ENCODE results near the gene CACNG4.

CACNG4 gene

DNA sequence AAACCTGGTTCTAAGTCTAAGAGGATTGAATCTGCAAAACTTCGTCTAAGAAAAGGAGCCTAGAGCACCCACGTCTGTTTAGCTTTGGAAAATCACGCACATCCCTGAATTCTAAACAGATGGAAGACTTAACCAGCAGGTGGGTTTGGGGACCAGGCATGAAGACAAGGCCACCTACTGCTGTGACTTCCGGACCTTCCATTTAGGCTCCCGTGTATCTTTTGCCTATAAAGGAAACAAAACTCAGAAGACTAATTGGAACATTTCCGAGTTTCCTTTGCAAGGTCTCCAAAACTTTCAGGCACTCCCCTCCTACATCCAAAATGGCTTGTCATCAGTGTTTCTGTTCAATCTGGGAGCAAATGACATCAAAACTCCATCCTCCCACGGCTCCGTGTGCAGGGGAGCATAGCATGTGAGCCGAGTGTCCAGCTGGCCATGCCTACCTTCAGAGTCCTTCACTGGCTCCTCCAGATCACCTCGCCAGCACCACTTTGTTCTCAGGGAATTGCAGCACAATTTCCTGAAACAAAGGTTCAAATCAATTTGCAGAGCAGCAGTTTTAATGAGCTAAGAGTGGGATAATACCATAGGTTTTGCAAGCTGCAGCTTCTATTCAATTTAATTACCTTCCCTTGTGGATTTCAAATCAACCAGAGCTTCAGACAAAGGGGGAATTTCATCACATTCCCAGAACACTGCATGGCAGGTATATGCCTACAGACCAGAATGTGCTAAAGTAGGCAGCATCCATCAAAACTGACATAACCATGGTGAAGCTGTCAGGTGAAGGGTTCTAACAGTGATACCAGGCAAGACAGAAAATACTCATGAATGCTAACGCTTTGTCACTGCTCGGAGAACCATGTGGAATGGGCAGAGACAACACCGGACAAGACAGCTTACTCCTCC, 103.3 kb downstream of the CACNG4 start:
- Histone ChIP-seq H3K27me3 (replicated peaks; ENCODE audit: control insufficient read depth, insufficient read depth, low read length) (no peaks in the 10 kb centered on the region), H3K36me3 (ENCODE audit: control insufficient read depth, insufficient read depth, low read length) (no peaks in the 10 kb centered on the region), H3K4me3 (replicated peaks; ENCODE audit: low read depth, low read length) (no peak overlapping the region)
- DNase-seq (ENCODE audit: extremely low read depth, insufficient read length): no peak
- no peak for TF ChIP-seq CTCF (IDR thresholded peaks at IDR 0.05; ENCODE audit: insufficient read depth, low read length, poor library complexity, severe bottlenecking)

DNA sequence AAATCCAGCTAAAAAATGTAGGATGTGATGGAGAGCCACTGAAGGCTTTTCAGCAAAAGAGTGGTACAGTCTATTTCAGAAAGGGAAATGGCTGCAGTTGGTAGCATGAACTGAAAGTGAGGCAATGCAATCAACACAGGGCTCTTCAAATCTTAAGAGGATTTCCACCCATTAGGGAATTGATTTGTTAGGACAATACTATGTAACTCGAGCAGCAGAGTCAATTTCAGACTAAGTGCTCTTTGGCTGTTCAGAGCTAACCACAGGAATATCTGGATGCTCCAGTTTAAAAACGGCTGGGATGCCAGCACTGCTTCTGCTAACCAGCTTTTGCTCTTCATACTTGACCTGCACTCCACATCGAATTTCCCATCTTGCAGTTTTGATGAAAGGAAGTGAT, 104.5 kb downstream of the CACNG4 start:
- Histone ChIP-seq H3K36me3 (ENCODE audit: control insufficient read depth, insufficient read depth, low read length) (no peaks in the 10 kb centered on the region), H3K27me3 (replicated peaks; ENCODE audit: control insufficient read depth, insufficient read depth, low read length) (no peaks in the 10 kb centered on the region), H3K4me3 (replicated peaks; ENCODE audit: low read depth, low read length) (no peak overlapping the region)
- DNase-seq (ENCODE audit: extremely low read depth, insufficient read length): no peak
- TF ChIP-seq CTCF (IDR thresholded peaks at IDR 0.05; ENCODE audit: insufficient read depth, low read length, poor library complexity, severe bottlenecking): no peak

DNA sequence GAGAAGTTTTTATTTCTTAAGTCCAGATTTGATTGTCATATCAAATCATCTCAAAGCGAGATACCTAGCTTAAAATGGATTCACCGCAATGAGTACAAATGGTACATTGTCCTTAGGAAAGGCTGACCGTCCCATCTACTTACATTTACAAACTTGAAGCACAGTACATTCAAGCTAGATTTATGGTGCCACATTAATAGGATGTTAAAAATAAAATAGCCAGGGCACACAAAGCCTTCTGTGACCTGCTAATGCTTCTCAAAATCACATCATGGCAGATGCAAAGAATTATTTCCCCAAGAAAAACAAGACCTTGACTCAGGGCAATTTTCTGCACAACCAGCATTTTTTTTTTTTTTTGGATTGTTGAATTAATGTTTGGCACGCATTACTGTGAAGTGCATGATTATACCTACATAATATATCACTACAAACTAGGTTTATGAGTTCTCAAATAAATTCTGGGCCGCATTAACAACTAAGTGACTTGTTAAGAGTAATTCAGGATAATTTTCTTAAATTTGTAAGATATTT, 105.2 kb downstream of the CACNG4 start:
- no peak for DNase-seq (ENCODE audit: extremely low read depth, insufficient read length)
- Histone ChIP-seq H3K27me3 (replicated peaks; ENCODE audit: control insufficient read depth, insufficient read depth, low read length) (no peaks in the 10 kb centered on the region), H3K4me3 (replicated peaks; ENCODE audit: low read depth, low read length) (no peak overlapping the region), H3K36me3 (ENCODE audit: control insufficient read depth, insufficient read depth, low read length) (no peaks in the 10 kb centered on the region)
- no peak for TF ChIP-seq CTCF (IDR thresholded peaks at IDR 0.05; ENCODE audit: insufficient read depth, low read length, poor library complexity, severe bottlenecking)

GRCh38 chr17:67071595-67071994, 107.1 kb downstream of the CACNG4 start:
- Histone ChIP-seq H3K27me3 (replicated peaks; ENCODE audit: control insufficient read depth, insufficient read depth, low read length) (no peaks in the 10 kb centered on the region), H3K36me3 (ENCODE audit: control insufficient read depth, insufficient read depth, low read length) (no peaks in the 10 kb centered on the region), H3K4me3 (replicated peaks; ENCODE audit: low read depth, low read length) (no peak overlapping the region)
- TF ChIP-seq CTCF (IDR thresholded peaks at IDR 0.05; ENCODE audit: insufficient read depth, low read length, poor library complexity, severe bottlenecking): no peak
- DNase-seq (ENCODE audit: extremely low read depth, insufficient read length): no peak

GRCh38 chr17:67072885-67073284, 108.4 kb downstream of the CACNG4 start:
- DNase-seq (ENCODE audit: extremely low read depth, insufficient read length): no peak
- H3K27me3 ChIP-seq (replicated peaks; ENCODE audit: control insufficient read depth, insufficient read depth, low read length): no peaks in the 10 kb centered on the region

More at GRCh38 chr17:67072885-67073284, 108.4 kb downstream of the CACNG4 start:
- Histone ChIP-seq H3K4me3 (replicated peaks; ENCODE audit: low read depth, low read length) (no peak overlapping the region), H3K36me3 (ENCODE audit: control insufficient read depth, insufficient read depth, low read length) (no peaks in the 10 kb centered on the region)
- TF ChIP-seq CTCF (IDR thresholded peaks at IDR 0.05; ENCODE audit: insufficient read depth, low read length, poor library complexity, severe bottlenecking): no peak
